Esophagus mucosa (tissue), 1 donor: ENCODE results near the gene VMO1. TPM values are rescaled to one million over a fixed set of nuclear protein-coding genes. Genes with fewer than 3 reads are reported as not detected.
"Not testable (repeated sequence)": the region's sequence is repeated elsewhere in the genome, so short reads cannot be mapped to it uniquely, and the experiment has no call there.

ENCODE experiments used
- ATAC-seq: fragments of 200-7000 bp; cut with Tn5 transposase; one replicate; pipeline ENCODE4 v1.9.1; 2020
- total RNA-seq: library from RNA; stranded (reverse); gene quantifications from one replicate; pipeline ENCODE4 v1.2.4, GENCODE V29; 2023
- donor health status: DM: yes; HTN: yes; CAD: no.

Gene VMO1, protein sequence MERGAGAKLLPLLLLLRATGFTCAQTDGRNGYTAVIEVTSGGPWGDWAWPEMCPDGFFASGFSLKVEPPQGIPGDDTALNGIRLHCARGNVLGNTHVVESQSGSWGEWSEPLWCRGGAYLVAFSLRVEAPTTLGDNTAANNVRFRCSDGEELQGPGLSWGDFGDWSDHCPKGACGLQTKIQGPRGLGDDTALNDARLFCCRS
- 2.3 TPM for total RNA-seq

- ATAC-seq: no peak
These were observed at the start of gene VMO1 for GRCh38 chr17:4786106-4786511. Gene VMO1, minus strand, starts transcription at chr17:4786364. Its CDS starts 12 bp downstream, at chr17:4786352.

DNA sequence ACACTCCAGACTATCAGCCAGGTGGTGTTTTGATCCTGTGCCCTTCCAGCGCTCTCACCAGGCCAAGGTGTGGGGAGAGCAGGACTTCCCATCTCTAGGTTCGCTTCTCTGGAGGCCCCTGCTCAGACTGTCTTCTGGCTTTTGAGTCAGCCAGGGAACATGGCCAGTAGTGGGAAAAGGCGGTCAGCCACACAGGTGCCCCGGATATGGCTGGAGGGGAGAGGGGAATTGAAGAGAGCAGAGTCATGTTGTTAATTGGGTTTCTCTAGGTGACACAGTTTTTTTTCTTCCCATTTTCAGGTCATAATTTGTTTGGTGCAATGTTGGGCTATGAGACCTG, 48.5 kb upstream of the VMO1 start:
- ATAC-seq: no peak

DNA sequence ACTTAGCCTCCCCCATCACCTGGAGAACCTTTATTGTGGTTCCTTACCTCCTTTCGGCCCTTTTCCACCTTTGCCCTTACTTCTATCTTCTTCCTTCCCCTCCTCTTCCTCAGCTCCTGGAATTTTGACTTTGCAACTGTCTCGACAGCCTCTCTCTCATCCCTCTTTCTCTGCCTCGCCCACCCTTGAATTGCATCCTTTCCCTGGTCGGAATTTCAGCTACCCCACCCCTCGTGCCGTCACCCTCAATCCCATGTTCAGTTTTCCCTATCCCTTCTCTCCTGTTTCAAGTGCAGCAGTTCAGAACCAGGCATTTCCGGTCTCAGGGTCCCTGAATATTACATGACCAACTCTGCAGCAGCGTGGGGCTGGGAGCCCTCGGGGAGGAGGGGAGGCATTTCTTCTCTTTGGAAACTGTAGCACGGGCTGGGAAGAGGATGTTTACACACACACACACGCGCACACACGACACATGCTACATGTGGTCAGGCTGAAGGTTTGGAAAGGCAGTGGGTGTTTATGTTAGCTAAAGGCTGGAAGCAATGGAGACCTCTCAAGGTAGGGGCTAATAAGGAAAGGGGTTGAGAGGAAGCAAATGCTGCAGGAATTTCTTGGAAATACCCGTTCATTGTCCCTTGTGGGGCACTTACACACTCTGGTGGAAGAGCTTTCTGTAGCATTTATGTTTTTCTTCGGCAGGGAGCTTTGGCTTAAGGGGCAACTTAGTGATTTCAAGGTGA, 47.9 kb upstream of the VMO1 start:
- peak; percentile 6 for ATAC-seq

- ATAC-seq: peak; percentile 98
These were observed 47.2 kb upstream of the VMO1 start, which contains the start of gene MINK1 for GRCh38 chr17:4833178-4833940. Gene MINK1, plus strand, starts transcription at chr17:4833340. Its CDS starts 244 bp downstream, at chr17:4833584.

- not testable (repeated sequence) for ATAC-seq
These were observed 46.6 kb upstream of the VMO1 start for GRCh38 chr17:4832829-4833177.

GRCh38 chr17:4827399-4827798, 41.2 kb upstream of the VMO1 start:
- ATAC-seq: peak; percentile 20

GRCh38 chr17:4823373-4824089, 37.4 kb upstream of the VMO1 start:
- peak; percentile 9 for ATAC-seq

GRCh38 chr17:4822835-4823234, 36.7 kb upstream of the VMO1 start:
- no peak for ATAC-seq

DNA sequence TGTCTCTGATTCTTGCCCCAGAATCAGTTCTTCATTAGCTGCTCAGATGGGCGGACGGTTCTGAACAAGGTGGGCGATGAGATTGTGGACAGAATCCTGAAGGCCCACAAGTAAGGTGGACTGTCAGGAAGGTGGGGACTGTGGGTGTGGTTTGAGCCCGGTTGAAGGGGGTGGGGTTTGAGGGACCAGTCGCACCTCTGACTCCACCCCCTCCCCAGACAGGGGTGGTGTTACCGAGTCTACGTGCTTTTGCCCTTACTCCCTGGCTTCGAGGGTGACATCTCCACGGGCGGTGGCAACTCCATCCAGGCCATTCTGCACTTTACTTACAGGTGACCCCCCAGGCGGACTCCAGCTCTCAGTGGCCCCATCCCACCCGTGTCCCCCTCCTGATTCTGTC, 32.1 kb upstream of the VMO1 start:
- ATAC-seq: no peak

DNA sequence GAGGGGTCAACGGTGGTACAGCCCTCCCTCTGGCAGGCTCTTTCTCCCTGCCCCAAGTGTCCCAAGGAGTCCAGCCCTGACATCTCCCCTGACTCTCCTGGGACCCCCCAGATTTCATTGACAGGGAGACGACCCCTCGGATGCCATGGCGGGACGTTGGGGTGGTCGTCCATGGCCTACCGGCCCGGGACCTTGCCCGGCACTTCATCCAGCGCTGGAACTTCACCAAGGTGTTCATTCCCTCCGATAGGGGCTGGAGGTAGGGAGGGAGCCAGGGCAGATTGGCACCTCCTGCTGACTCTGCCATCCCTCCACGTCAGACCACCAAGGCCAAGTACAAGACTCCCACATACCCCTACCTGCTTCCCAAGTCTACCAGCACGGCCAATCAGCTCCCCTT, 30.7 kb upstream of the VMO1 start:
- no peak for ATAC-seq

- ATAC-seq: no peak
These were observed 29.0 kb upstream of the VMO1 start for GRCh38 chr17:4815043-4815675.

- ATAC-seq: no peak
These were observed 26.5 kb upstream of the VMO1 start for GRCh38 chr17:4812690-4813089.

GRCh38 chr17:4811471-4811870, 25.3 kb upstream of the VMO1 start:
- ATAC-seq: peak; percentile 50

- no peak for ATAC-seq
These were observed 24.6 kb upstream of the VMO1 start for GRCh38 chr17:4810696-4811290.

DNA sequence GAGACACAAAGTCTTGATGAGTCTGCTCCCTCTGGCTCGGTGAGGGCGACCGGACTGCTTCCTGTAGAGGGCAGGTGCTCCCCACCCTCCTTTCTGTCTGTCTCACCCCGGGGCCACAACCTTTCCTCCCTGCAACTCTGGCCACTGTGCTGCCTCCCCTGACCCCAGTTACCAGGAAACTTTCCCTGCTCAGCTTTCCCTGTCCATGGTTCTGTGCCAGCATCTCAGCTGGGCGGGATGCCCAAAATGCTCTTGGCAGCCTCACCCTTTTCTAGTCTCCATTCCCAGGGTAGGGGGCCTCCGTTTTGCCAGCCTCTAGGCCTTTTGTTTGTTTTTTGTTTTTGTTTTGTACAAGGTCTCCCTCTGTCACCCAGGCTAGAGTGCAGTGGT, 22.2 kb upstream of the VMO1 start:
- peak; percentile 12 for ATAC-seq

GRCh38 chr17:4807605-4808377, 21.6 kb upstream of the VMO1 start:
- ATAC-seq: peak; percentile 0

DNA sequence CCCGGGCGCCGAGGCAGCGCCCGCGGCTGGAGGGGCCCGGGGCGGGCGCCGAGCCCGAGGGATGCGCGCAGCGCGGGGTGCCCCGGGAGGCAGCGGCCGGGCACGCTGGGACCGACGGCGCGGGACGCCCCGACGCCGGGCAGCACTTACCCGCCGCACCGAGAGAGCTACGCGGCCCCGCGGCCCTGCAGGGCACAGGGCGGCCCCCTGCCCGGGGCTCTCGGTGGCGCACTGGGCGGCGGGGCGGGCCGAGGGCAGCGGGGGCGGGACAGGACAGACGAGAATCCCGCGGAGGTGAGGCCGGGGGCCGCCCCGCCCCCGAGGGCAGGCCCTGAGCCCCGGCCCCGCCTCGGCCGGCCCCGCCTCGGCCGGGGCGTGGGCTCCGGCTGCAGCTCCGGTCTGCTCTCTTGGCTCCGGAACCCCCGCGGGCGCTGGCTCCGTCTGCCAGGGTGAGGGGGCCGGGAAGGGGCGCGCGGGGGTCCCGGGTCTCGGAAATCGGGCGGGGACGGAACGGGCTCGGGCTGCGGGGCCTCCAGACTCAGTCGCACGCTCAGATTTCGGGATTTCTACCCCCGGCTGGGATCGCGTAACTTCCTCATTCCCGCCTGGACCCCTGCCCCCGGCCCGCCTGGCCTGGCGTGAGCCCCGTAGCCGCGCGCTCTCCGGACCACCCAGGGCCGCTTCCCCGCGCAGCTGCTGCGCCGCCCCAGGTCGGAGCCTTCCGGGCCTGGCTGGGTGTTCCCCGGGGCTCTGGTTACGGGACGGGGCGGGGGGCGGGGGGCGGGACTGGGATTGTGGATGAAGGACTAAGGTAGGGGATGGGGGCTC, 20.8 kb upstream of the VMO1 start, which contains the start of gene PLD2:
PLD2 (plus strand) TSS at position 376 of the 828 bp plus-strand sequence. CDS start 621 bp downstream, outside the sequence.
- peak; percentile 91 for ATAC-seq

- ATAC-seq: no peak
These were observed 20.3 kb upstream of the VMO1 start for GRCh38 chr17:4806456-4806776.

- ATAC-seq: no peak
These were observed 16.1 kb upstream of the VMO1 start, which contains the start of gene C17orf114 for GRCh38 chr17:4802228-4802627. Gene C17orf114, minus strand, starts transcription at chr17:4802328.
